HG03354 (cell line): ENCODE measurements around the gene ANLN.

ENCODE experiments used
- ATAC-seq: cut with Tn5 transposase; IDR thresholded peaks from one replicate; pipeline ENCODE4 v1.9.1; 2021; ENCODE audit warnings: mild to moderate bottlenecking; ENCODE audit not compliant: unreplicated experiment, poor library complexity, severe bottlenecking

Gene ANLN, protein sequence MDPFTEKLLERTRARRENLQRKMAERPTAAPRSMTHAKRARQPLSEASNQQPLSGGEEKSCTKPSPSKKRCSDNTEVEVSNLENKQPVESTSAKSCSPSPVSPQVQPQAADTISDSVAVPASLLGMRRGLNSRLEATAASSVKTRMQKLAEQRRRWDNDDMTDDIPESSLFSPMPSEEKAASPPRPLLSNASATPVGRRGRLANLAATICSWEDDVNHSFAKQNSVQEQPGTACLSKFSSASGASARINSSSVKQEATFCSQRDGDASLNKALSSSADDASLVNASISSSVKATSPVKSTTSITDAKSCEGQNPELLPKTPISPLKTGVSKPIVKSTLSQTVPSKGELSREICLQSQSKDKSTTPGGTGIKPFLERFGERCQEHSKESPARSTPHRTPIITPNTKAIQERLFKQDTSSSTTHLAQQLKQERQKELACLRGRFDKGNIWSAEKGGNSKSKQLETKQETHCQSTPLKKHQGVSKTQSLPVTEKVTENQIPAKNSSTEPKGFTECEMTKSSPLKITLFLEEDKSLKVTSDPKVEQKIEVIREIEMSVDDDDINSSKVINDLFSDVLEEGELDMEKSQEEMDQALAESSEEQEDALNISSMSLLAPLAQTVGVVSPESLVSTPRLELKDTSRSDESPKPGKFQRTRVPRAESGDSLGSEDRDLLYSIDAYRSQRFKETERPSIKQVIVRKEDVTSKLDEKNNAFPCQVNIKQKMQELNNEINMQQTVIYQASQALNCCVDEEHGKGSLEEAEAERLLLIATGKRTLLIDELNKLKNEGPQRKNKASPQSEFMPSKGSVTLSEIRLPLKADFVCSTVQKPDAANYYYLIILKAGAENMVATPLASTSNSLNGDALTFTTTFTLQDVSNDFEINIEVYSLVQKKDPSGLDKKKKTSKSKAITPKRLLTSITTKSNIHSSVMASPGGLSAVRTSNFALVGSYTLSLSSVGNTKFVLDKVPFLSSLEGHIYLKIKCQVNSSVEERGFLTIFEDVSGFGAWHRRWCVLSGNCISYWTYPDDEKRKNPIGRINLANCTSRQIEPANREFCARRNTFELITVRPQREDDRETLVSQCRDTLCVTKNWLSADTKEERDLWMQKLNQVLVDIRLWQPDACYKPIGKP

DNA sequence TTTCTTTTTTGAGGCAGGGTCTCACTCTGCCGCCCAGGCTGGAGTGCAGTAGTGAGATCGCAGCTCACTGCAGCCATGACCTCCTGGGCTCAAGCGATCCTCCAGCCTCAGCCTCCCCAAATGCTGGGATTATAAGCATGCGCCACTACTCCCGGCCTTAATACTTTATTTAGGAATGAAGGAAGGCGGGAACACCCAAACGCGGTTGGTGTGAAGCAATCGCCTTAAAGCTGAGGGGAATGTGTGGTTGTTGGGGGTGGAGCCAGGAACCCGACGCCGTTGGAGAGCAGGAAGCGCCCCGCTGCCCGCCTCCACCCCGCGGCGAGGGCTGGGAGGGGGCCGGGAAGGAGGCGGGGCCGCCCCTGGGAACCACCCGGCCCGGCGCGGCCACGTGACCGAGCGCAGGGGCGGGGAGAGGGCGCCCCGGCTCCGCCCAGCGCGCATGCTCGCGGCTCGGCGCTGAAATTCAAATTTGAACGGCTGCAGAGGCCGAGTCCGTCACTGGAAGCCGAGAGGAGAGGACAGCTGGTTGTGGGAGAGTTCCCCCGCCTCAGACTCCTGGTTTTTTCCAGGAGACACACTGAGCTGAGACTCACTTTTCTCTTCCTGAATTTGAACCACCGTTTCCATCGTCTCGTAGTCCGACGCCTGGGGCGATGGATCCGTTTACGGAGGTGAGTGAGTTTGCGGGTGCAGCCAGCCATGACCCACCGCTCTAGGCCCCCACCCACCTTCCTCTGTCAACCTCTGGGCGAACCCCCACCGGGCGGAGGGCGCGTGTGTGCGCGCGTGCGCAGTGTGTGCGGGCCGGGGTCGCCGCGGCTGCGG, at the start of gene ANLN:
Gene ANLN (plus strand): TSS at position 492 of the 828 bp plus-strand sequence. CDS start 165 bp downstream, at position 657.
- ATAC-seq, result peak; percentile 76

DNA sequence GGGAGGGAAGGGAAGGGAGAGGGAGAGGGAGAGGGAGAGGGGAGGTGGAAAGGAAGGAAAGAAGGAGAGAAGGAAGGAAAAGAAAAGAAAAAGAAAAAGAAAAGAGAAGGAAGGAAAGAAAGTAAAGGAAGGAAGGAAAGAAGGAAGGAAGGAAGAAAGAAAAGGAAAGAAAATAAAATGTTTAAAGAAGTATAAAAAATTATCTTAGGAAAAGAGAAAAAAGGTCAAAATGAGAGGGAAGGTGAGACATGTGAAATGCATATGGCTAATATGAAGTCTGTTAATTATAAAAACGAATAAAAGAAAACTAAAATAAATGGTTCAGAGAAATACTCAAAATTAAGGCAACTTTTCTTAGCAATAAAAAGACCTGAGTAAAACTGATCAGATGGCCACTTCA, 46.1 kb upstream of the ANLN start:
- no peak for ATAC-seq

DNA sequence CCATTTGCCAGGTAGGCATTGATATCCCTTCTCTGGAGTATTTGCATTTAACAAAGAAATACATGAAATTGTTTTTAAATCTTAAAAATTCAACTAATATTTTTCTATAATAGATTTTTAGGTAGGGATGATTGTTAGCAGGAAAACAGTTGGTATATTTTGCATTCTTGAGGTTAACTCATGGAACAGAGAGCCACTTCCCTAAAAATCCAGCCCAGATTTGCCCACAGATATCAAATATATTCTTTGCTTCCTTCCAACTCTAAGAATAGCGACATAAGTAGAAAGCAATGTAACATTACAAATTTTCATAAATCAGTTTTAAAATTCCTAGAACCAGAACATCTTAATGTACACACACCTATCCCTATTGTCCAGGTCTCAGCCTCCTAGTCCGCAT, 45.0 kb upstream of the ANLN start:
- no peak for ATAC-seq

DNA sequence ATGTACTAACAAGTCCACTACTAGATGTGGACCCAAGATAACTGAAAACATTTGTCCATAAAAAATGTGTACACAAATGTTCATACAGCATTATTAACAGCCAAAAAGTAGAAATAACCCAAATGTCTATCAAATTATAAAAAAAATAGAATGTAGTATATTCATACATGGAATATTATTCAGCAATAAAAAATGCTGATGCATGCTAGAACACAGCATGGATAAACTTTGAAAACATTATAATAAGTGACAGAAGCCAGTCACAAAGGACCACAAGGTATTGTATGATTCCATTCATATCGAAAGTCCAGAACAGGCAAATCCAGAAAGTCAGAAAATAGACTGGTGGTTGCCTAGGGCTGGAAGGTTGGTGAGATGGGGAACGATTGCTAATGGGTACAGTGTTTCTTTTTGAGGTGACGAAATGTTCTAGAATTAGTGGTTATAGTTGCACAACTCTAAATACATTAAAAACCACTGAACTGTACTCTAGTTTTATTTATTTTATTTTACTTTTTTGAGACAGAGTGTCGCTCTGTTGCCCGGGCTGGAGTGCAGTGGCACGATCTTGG, 43.3 kb upstream of the ANLN start:
- no peak for ATAC-seq

DNA sequence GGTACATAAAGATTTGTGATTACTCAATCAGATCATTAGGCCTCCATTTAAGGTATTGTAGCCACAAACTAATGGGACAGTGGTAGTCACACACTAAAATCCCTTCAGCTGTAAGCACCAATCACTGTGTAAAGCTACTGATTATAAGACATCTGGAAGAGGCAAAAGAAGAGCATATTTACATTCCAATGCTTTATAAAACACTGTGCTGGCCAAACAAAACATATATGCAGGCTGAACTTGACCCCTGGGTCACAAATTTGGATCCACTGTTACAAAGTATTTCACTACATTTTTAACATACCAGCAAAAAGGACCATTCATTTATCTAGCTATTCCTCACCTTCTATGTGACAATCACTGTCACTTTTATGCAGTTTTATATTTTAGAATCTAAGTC, 41.4 kb upstream of the ANLN start:
- no peak for ATAC-seq

DNA sequence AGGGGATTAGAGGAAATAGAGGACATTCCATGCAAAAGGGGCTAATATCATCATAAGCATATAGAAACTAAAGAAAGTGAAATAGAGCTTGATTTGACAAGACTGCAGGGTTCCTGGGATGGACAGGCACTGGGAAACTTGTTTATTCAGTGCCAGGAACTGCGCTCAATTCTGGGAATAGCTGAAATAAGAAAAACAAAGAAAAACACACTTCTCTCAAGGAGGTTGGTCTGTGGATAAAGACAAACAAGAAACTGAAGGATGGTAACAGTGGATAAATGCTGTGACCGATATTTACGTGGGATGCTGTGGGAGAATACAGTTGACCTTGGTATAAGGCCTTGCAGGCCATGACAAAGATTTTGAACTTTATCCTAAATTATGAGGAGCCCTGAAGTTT, 40.9 kb upstream of the ANLN start:
- ATAC-seq, result no peak

DNA sequence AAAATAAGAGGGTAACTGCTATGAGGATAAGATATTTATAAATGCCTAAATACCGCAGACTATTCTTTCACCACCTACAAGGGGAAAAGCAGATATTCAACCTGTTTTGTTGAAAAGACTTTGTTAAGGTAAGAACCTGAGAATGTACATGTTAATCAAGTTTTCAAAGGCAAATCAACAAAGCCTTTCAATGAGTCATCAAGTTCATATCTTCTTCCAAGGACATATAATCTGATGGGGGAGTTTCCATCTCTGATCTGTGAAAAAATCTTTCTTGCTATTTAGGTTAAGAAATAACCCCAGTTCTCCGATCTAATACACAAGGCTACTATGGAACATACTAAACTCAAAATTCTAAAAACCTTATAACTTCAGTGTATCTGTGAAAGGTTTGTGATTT, 40.0 kb upstream of the ANLN start:
- ATAC-seq, result no peak

DNA sequence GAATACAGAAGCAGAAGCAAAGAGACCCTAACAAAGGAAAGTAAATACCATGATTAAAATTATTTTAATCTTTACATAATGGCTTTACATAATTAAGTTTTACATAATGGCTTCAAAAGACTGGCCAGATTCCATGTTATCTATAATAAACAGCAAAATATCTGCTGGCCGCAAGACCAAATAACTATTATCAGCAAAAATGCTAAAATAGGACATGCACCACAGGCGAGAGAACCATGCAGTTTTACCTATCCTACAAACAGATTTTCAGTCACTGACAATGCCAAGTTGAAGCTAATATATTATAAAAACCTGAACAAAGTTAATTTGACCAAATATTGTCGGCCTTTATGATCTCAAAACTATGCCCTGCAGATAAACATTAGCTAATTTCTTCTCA, 34.2 kb upstream of the ANLN start:
- ATAC-seq, result no peak

DNA sequence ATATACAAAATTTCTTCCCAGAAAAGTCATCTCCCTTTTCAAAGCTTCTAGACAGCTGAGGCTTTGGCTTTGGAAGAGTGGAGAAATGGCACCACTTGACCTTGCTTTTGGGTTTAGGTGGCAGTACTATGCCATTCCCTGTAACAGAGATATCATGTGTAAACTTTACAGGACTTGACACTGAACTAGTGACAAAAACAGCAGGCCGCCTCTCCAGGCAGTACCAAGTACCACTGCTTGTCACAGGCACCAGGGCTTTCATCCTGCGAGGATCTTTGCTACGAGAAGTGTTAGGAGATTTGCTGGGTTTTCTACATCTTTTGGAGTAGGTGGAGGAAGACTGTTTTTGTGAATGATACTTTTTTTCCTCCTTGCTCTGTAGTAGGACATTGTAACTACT, 32.6 kb upstream of the ANLN start:
- no peak for ATAC-seq

DNA sequence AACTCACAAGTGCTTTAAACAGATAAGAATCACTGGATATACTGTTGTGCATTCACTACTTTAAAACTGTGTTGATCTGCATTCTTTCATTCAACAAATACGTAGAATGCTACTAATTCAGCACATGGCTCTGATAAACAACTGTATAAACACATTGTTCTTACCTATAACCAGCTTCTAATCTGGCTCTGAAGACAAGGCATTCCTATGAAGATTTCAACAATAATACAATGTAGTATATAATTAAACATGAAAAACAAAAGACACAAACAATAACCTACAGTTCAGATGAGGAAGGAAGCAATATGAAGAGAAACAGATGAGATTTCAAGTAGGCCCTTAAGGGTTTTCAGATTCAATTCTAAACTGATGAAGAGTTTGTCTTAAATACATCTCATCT, 31.1 kb upstream of the ANLN start:
- no peak for ATAC-seq

DNA sequence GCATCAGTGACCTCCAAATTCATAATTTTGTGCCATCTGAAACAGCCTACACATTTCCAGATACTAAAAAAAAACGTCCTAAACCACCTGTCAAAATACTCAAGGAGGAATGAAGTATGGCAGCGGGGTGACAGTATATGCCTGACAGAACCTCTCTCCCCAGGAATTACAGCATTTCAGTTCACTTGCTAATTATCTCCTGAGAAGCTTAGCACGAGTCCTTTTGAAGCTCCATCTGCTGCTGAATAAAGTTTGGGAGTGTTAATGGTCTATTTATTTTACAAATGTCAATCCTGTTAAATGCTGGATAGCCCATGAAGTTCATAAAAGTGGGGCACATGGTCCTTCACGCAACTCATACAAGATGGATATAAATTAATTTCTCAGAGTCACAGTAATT, 29.4 kb upstream of the ANLN start:
- no peak for ATAC-seq

DNA sequence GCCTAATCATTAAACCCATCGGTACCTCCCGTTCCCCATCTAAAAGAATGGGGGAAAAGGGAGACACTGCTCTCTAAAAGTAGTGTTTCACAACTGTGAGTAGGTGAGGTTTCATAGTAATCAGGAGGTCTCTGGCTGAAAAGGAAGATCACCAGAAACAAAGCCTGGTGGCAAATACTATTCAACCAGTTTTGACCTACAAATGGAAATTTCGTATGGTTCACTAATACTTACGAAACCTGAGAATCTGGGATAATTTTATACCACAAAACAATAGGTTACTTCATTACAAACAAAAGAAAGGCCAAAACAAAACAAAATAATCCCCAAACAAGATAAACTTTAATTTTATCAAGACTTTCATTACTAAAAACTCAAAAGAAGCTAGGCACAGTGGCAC, 28.4 kb upstream of the ANLN start:
- no peak for ATAC-seq

DNA sequence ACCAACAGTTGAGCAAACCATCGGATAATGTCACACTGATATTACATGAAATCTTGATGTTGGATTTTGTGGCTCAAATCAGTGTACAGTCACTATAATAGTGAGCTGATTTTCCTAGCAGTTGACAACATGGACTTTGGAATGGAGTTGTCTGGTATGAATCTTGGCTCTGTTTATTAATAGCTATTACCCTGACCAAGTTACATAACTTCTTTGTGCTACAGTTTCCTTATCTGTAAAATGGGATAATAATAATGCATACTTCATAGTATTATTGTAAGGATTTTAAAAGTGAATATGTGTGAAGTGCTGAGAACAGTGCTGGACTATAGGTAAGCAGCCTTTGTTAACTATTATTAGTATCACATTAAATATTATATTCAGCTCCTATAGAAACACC, 26.1 kb upstream of the ANLN start:
- no peak for ATAC-seq

DNA sequence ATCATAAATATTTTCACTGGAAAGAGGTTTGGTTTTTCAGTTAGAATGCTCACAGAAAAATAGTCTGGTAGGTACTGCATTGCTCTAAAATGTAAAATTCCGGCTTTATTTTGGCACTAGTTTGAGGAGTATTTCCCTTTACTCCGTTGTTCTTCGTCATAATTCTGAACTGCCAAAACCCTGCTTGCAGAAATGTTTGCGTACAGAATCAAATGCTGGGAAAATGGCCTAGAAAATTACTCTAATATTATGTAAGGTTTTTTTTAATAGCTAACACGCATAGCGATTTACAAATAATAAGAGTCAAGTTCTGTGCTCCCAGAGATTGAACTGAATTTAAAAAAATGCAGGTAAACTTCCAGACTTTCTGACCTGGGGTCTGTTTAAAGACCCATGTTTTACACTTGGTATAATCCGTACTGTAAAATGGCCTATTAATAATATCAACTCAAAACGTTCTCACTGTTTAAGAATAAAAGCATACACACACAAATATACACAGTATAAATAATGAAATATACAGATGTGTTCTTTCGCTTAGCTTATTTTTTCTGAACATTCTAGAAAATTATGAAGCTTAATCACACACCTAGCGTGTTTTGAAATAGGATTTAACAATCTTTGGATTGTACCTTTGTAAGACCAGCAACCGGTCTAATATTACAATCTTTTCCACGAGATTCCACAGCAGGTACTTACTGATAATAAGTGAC, 23.5 kb upstream of the ANLN start:
- no peak for ATAC-seq

DNA sequence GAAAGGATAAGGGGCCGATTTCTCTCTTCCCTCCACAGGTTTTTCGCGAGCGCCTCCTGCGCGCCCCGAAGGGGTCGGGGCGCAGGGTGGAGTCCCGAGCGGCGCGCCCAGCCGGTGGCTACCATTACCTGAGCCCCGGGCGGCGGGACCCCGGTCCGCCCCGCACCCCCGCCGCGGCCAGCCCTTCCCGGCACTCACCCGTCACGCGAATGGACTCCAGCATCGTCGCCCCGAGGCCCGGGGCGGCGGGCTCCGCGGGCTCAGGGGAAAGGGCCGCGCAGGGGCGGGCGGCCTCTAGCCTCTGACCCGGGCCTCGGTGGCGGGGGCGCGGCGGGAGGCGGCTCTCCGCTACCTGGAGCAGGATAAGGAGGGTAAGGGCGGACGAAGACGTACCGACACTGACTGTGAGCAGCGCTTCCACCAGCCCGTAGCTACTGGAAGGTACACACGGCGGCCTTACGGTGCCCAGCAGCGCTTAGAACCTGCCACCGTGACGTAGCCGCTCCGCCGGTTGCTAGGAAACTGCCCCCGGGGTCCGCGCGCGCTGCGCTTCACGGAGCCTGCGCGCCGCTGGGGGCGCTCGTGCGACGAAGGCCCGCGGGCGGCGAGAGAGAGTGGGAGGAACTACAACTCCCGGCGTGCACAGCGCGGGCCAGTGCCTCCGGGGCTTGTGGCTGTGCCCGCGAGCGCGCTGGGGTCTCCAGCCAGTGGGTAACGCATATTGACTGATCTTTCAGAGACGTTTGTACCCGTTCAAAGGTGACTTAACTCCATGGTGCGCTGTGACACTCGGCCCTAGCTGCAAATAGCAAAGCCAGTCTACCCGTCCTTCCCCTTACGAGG, 22.7 kb upstream of the ANLN start:
- ATAC-seq, result peak; percentile 99

DNA sequence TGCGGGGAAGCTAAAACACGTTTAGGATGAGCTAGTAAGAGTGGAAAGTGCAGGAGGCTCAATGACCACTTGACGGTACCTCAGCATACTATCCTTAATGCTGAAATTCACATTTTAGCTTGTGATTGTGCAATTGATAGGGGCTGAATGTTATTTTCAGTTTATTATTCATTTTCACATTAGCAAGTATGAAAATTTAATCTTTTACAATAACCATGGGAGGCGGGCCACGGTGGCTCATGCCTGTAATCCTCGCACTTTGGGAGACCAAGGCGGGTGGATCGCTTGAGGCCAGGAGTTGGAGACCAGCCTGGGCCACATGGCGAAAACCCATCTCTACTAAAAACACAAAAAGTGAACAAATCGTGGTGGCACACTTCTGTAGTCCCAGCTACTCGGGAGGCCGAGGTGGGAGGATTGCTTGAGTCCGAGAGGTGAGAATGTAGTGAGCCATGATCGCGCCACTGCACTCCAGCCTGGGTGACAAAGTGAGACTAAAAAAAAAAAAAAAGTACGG, 22.0 kb upstream of the ANLN start:
- ATAC-seq, result no peak

DNA sequence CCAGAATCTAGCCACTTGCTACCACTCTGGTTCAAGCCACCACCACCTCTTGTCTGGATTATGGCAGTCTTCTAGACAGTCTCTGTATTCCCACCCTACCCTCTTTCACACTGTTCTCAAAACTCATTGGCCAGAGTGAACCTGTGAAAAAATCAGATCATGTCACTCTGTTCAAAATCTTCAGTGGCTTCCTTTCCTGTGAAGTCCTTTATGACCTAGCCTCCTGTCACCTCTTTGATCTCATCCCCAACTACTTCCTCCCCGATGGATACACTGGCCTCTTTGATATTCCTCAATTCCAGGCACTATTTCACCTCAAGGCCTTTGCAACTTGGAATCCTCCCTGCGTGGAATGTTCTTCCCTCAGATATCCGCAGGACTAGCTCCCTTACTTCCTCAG, 21.2 kb upstream of the ANLN start:
- ATAC-seq, result no peak

DNA sequence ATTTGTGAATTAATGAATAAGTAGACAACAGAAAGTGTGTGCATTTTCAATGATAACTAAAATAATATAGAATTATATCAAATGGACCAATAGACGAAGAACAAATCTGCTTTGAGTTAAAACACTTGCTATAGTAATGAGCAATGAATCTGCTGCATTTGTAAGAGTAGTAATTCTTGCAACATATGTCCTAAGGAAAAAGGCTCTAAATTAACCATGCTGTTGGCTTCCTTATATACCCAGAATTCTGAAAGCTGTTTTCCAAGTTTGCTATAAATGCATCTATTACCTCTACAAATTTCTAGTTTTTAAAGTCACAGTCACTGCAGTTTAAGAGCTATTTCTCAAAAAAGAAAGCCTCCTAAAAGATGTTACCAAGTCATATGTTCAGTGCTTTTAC, 20.5 kb upstream of the ANLN start:
- ATAC-seq, result no peak
